IMR-90 (cell line): ENCODE measurements around the gene RBKS. TPM values are rescaled to one million over a fixed set of nuclear protein-coding genes. Genes with fewer than 3 reads are reported as not detected.
"Not testable (repeated sequence)": the region's sequence is repeated elsewhere in the genome, so short reads cannot be mapped to it uniquely, and the experiment has no call there.

Experiments used
- ATAC-seq: fragments of 200-7000 bp; cut with Tn5 transposase; 2 replicates; pipeline ENCODE4 v1.9.1; 2020; ENCODE audit warnings: low read depth, mild to moderate bottlenecking, moderate library complexity
- BruUV-seq: library from RNA; stranded (reverse); fragments of 400-500 nt; replicated peaks from 2 replicates; lab custom pipeline; 2021; lab: Mats Ljungman, UMichigan
- CTCF ChIA-PET: fragments of 300-600 bp; formaldehyde crosslinking; extraction: SDS; loops from one replicate; lab custom pipeline; 2021; ENCODE audit warnings: antibody characterized with exemption; lab: Yijun Ruan, JAX
- POLR2A ChIA-PET: fragments of 300-600 bp; sonication (Branson Sonifier 250); formaldehyde crosslinking; loops from one replicate; lab custom pipeline; 2022; ENCODE audit warnings: antibody characterized with exemption; ENCODE audit not compliant: unreplicated experiment; lab: Charles Lee
- DNase-seq: peaks from one replicate; pipeline ENCODE4 v3.0.0; 2013
- H2AFZ ChIP-seq: replicated peaks from 2 replicates; pipeline ENCODE3; 2013; ENCODE audit warnings: low read length, mild to moderate bottlenecking; ENCODE audit not compliant: poor library complexity
- H2AK5ac ChIP-seq: 2 replicates; pipeline ENCODE4 v1.6.1; 2013; ENCODE audit warnings: low read depth, low read length, inconsistent platforms
- H2AK9ac ChIP-seq: replicated peaks from 2 replicates; pipeline ENCODE3; 2013; ENCODE audit warnings: mild to moderate bottlenecking, low read depth, low read length, moderate library complexity; ENCODE audit not compliant: poor library complexity
- H2BK120ac ChIP-seq: 2 replicates; pipeline ENCODE4 v1.6.1; 2013; ENCODE audit warnings: low read depth, low read length, inconsistent platforms
- H2BK15ac ChIP-seq: 3 replicates; pipeline ENCODE4 v1.6.1; 2013; ENCODE audit warnings: low read depth, low read length, inconsistent platforms
- H2BK20ac ChIP-seq: 2 replicates; pipeline ENCODE4 v1.6.1; 2013; ENCODE audit warnings: low read depth, mild to moderate bottlenecking, inconsistent platforms, low read length, moderate library complexity
- H2BK5ac ChIP-seq: 2 replicates; pipeline ENCODE4 v1.6.1; 2013; ENCODE audit warnings: mild to moderate bottlenecking, low read depth, low read length, inconsistent platforms; ENCODE audit not compliant: poor library complexity, severe bottlenecking
- H3K14ac ChIP-seq: replicated peaks from 2 replicates; pipeline ENCODE4 v1.6.1; 2013; ENCODE audit warnings: low read depth, low read length, inconsistent platforms
- H3K18ac ChIP-seq: 2 replicates; pipeline ENCODE4 v1.6.1; 2013; ENCODE audit warnings: low read depth, low read length, control low read depth
- H3K23ac ChIP-seq: 2 replicates; pipeline ENCODE4 v1.6.1; 2013; ENCODE audit warnings: low read depth, low read length, inconsistent platforms
- H3K27ac ChIP-seq: 2 replicates; pipeline ENCODE4 v1.5.1; 2013; ENCODE audit warnings: mild to moderate bottlenecking, control low read depth, low read length; ENCODE audit not compliant: insufficient read depth
- H3K27me3 ChIP-seq: 2 replicates; pipeline ENCODE4 v1.6.1; 2013; ENCODE audit warnings: low read length; ENCODE audit not compliant: control insufficient read depth, insufficient read depth
- H3K36me3 ChIP-seq: 2 replicates; pipeline ENCODE4 v1.6.1; 2013; ENCODE audit warnings: low read length, mixed read lengths; ENCODE audit not compliant: control insufficient read depth, insufficient read depth
- H3K4ac ChIP-seq: 2 replicates; pipeline ENCODE4 v1.6.1; 2013; ENCODE audit warnings: low read depth, low read length, inconsistent platforms
- H3K4me1 ChIP-seq: 2 replicates; pipeline ENCODE4 v1.6.1; 2013; ENCODE audit warnings: low read length, mixed read lengths; ENCODE audit not compliant: control insufficient read depth, insufficient read depth
- H3K4me2 ChIP-seq: 2 replicates; pipeline ENCODE4 v1.6.1; 2013; ENCODE audit warnings: low read depth, mild to moderate bottlenecking, control low read depth, low read length, moderate library complexity
- H3K4me3 ChIP-seq: 2 replicates; pipeline ENCODE4 v1.5.1; 2013; ENCODE audit warnings: low read depth, mild to moderate bottlenecking, control low read depth, low read length, moderate library complexity; ENCODE audit not compliant: insufficient read depth
- H3K56ac ChIP-seq: 2 replicates; pipeline ENCODE4 v1.6.1; 2013; ENCODE audit warnings: low read length, inconsistent platforms; ENCODE audit not compliant: insufficient read depth; ENCODE audit errors: extremely low read depth
- H3K79me1 ChIP-seq, 2 experiments: 2 replicates each; pipeline ENCODE4 v1.6.1; 2013; ENCODE audit warnings: low read length in 2 of 2, inconsistent platforms in 1 of 2, low read depth in 1 of 2
- H3K9ac ChIP-seq: 2 replicates; pipeline ENCODE4 v1.6.1; 2013; ENCODE audit warnings: low read depth, low read length, control low read depth
- H3K9me1 ChIP-seq: 2 replicates; pipeline ENCODE4 v1.6.1; 2013; ENCODE audit warnings: low read length, inconsistent platforms; ENCODE audit not compliant: insufficient read depth
- H3K9me3 ChIP-seq: 2 replicates; pipeline ENCODE4 v1.6.1; 2013; ENCODE audit warnings: low read length; ENCODE audit not compliant: control insufficient read depth, insufficient read depth
- H4K20me1 ChIP-seq: 2 replicates; pipeline ENCODE4 v1.6.1; 2013; ENCODE audit warnings: low read length, inconsistent platforms; ENCODE audit not compliant: insufficient read depth
- H4K5ac ChIP-seq: 2 replicates; pipeline ENCODE4 v1.6.1; 2013; ENCODE audit warnings: mild to moderate bottlenecking, low read depth, low read length, control low read depth
- H4K8ac ChIP-seq, 2 experiments: 2 replicates each; pipeline ENCODE4 v1.6.1; 2013; ENCODE audit warnings: low read depth in 2 of 2, low read length in 2 of 2, control low read depth in 1 of 2, inconsistent platforms in 1 of 2
- H4K91ac ChIP-seq: 2 replicates; pipeline ENCODE4 v1.6.1; 2013; ENCODE audit warnings: low read depth, low read length, inconsistent platforms; ENCODE audit not compliant: insufficient read depth
- WGBS, 2 experiments: methylation state at CpG; one replicate each; pipeline versions ENCODE4 v1.1.5 to v1.1.7; 2013; ENCODE audit warnings: missing lambda C conversion rate in 2 of 2; ENCODE audit not compliant: insufficient read length in 1 of 2; ENCODE audit errors: extremely low coverage in 2 of 2; 5-methylcytosine and 5-hydroxymethylcytosine counted together
- dilution Hi-C: fragments of 300-500 bp; cut with HindIII; formaldehyde crosslinking; loops from one replicate; pipeline ENCODE4 v1.14.3; 2018; ENCODE audit warnings: low sequenced_read_pairs; ENCODE audit not compliant: unreplicated experiment
- in situ Hi-C: fragments of 300-500 bp; cut with MboI; formaldehyde crosslinking; loops from 3 replicates; pipeline ENCODE4 v1.14.3; 2019; ENCODE audit warnings: low sequenced_read_pairs, inconsistent platforms, mixed read lengths
- intact Hi-C: fragments of 100-400 bp; cut with micrococcal nuclease; formaldehyde crosslinking; loops from 2 replicates; pipeline ENCODE4 v1.10.0; 2022
- polyA plus RNA-seq, 3 experiments: library from polyadenylated mRNA; depleted of rRNA; stranded (reverse); fragments of >200 nt; gene quantifications; 2 replicates each; pipeline ENCODE4 v1.2.3, GENCODE V29; 2012; ENCODE audit warnings: low replicate concordance in 1 of 3
- total RNA-seq: library from RNA; depleted of rRNA; stranded (reverse); fragments of >200 nt; gene quantifications from 2 replicates; pipeline ENCODE4 v1.2.3, GENCODE V29; 2012

The RBKS gene
- total and polyA plus RNA-seq, 2 of the 4 experiments (the other 2 are of a cell fraction) = 1.1 to 1.4 TPM

- not testable (repeated sequence) for H3K4me3 ChIP-seq, ATAC-seq
Observed at GRCh38 chr2:27748803-27749554, 141.2 kb downstream of the RBKS start.

More at GRCh38 chr2:27748803-27749554, 141.2 kb downstream of the RBKS start:
- H4K5ac ChIP-seq, H2AK9ac ChIP-seq, H3K23ac ChIP-seq, dilution Hi-C loops, H2BK15ac ChIP-seq, H3K9me1 ChIP-seq, DNase-seq, H3K56ac ChIP-seq, H3K9ac ChIP-seq, H3K14ac ChIP-seq, H3K4me2 ChIP-seq, in situ Hi-C loops, H4K20me1 ChIP-seq, H3K27ac ChIP-seq, POLR2A ChIA-PET, H3K4me1 ChIP-seq, CTCF ChIA-PET, H2BK120ac ChIP-seq, BruUV-seq, intact Hi-C loops, H2BK5ac ChIP-seq, H3K27me3 ChIP-seq, H3K36me3 ChIP-seq, H4K91ac ChIP-seq, H3K79me1 ChIP-seq, H2AFZ ChIP-seq, H4K8ac ChIP-seq, H2BK20ac ChIP-seq, H2AK5ac ChIP-seq, H3K18ac ChIP-seq, H3K4ac ChIP-seq: not testable (repeated sequence)
- peaks cover 12% of the 10 kb centered on the region for H3K9me3 ChIP-seq
- WGBS, 2 experiments = 94% methylated on average over 2 of the region's 2 CpGs; no CpG with 5 or more reads in 1 of the 2 experiments
